NT2/D1 (cell line): ENCODE data around the gene WDR86.

Experiments
- SUZ12 ChIP-seq: IDR thresholded peaks from 2 replicates; pipeline ENCODE4 v1.6.1; 2011; ENCODE audit not compliant: insufficient read length, insufficient read depth; ENCODE audit errors: extremely low read depth
- YY1 ChIP-seq: IDR thresholded peaks from 2 replicates; pipeline ENCODE4 v1.6.1; 2011; ENCODE audit not compliant: insufficient read length, insufficient read depth
- ZNF274 ChIP-seq: IDR thresholded peaks from 2 replicates; pipeline ENCODE4 v1.6.1; 2011; ENCODE audit warnings: mild to moderate bottlenecking, low read depth, low read length

DNA sequence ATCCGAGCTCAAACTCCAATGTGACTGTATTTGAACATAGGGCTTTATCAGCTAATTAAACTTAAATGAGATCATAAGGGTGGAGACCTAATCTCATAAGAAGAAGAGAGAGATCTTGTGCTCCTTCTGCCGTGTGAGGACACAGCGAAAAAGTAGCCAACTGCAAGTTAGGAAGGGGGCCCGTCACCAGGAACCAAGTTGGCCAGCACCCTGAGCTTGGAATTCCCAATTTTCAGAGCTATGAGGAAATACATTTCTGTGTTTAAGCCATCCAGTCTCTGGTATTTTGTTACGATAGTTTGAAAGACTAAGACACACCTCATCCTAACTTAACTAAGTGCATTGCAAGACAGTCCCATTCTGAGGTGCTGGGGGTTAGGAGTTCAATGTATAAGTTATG is 14.1 kb upstream of the WDR86 start:
- TF ChIP-seq YY1 (no peak), ZNF274 (no peak), SUZ12 (no peak)
